Tibial nerve (tissue), 3 donors: ENCODE data around the gene SNX32.

Experiments
- CTCF ChIP-seq, 5 experiments: fragments of 200-600 bp in 3 of 5; fragments of 450-650 bp in 2 of 5; sonication (generic) in 3 of 5; IDR thresholded peaks; one replicate each; pipeline ENCODE4 v1.5.1; 2016 to 2019; ENCODE audit warnings: antibody characterized with exemption in 5 of 5, mild to moderate bottlenecking in 3 of 5, moderate library complexity in 2 of 5
- POLR2A ChIP-seq, 2 donors: fragments of 450-650 bp; IDR thresholded peaks; one replicate each; pipeline ENCODE4 v1.6.1; 2017; ENCODE audit warnings: antibody characterized with exemption in 2 of 2, mild to moderate bottlenecking in 2 of 2, moderate library complexity in 2 of 2

GRCh38 chr11:65853246-65853979 is 19.6 kb downstream of the SNX32 start:
- no peak for TF ChIP-seq CTCF (IDR thresholded peaks at IDR 0.05)
- no peak for TF ChIP-seq POLR2A (IDR thresholded peaks at IDR 0.05)
